GM20000 (cell line): Measurements from ENCODE around the gene MRPL19.
"Not testable (repeated sequence)": the region's sequence is repeated elsewhere in the genome, so short reads cannot be mapped to it uniquely, and the experiment has no call there.

Source experiments
- DNase-seq: peaks from one replicate; pipeline ENCODE4 v3.0.0; 2012; ENCODE audit warnings: low spot score
- CTCF ChIP-seq: IDR thresholded peaks from 2 replicates; pipeline ENCODE4 v1.5.1; 2012; ENCODE audit warnings: mild to moderate bottlenecking, control low read depth; ENCODE audit errors: extremely low read depth, missing control alignments

Gene MRPL19

GRCh38 chr2:75702593-75702992 lies 56.0 kb downstream of the MRPL19 start:
- no peak for DNase-seq
- no peak for TF ChIP-seq CTCF

- no peak for DNase-seq
- TF ChIP-seq CTCF, result no peak
These were observed 57.2 kb downstream of the MRPL19 start for GRCh38 chr2:75703589-75704287.

GRCh38 chr2:75705921-75706320 lies 59.3 kb downstream of the MRPL19 start:
- no peak for DNase-seq
- TF ChIP-seq CTCF, result no peak

GRCh38 chr2:75707901-75708300 lies 61.3 kb downstream of the MRPL19 start:
- no peak for DNase-seq
- TF ChIP-seq CTCF, result no peak

- no peak for DNase-seq
- TF ChIP-seq CTCF, result no peak
These were observed 62.7 kb downstream of the MRPL19 start for GRCh38 chr2:75709297-75709696.

GRCh38 chr2:75710220-75710576 lies 63.6 kb downstream of the MRPL19 start:
- DNase-seq, result no peak
- no peak for TF ChIP-seq CTCF

GRCh38 chr2:75710577-75711253 lies 64.1 kb downstream of the MRPL19 start, which contains the start of gene GCFC2:
Gene GCFC2, minus strand, starts transcription at chr2:75710915. Its CDS starts 60 bp downstream, at chr2:75710855.
- no peak for TF ChIP-seq CTCF
- peak; percentile 96 for DNase-seq

GRCh38 chr2:75711590-75711989 lies 65.0 kb downstream of the MRPL19 start:
- not testable (repeated sequence) for DNase-seq
